LNCaP clone FGC (cell line): ENCODE results near the gene C1QL1.

Experiments used
- DNase-seq: peaks from one replicate; pipeline ENCODE4 v3.0.0-alpha.2; 2011; ENCODE audit warnings: low read depth
- H3K4me3 ChIP-seq: 2 replicates; pipeline ENCODE4 v1.5.1; 2011; ENCODE audit warnings: mild to moderate bottlenecking, low read depth, low read length, control low read depth
- CTCF ChIP-seq: IDR thresholded peaks from 2 replicates; pipeline ENCODE4 v1.5.1; 2012; ENCODE audit warnings: mild to moderate bottlenecking; ENCODE audit not compliant: control insufficient read depth, insufficient read depth; ENCODE audit errors: extremely low read depth

The C1QL1 gene

GRCh38 chr17:44919411-44919810 lies 48.7 kb downstream of the C1QL1 start:
- DNase-seq = no peak
- no peak overlapping the region for H3K4me3 ChIP-seq
- TF ChIP-seq CTCF = no peak

GRCh38 chr17:44918006-44918405 lies 50.1 kb downstream of the C1QL1 start:
- DNase-seq = no peak
- no peak overlapping the region for H3K4me3 ChIP-seq
- TF ChIP-seq CTCF = no peak

- TF ChIP-seq CTCF = no peak
- DNase-seq = no peak
- no peak overlapping the region for H3K4me3 ChIP-seq
Measured at GRCh38 chr17:44917456-44917855, 50.6 kb downstream of the C1QL1 start.

GRCh38 chr17:44916781-44917241 lies 51.3 kb downstream of the C1QL1 start:
- no peak for TF ChIP-seq CTCF
- DNase-seq = no peak
- H3K4me3 ChIP-seq = no peak overlapping the region

GRCh38 chr17:44915862-44916780 lies 52.0 kb downstream of the C1QL1 start:
- DNase-seq = no peak
- TF ChIP-seq CTCF = no peak
- H3K4me3 ChIP-seq = no peak overlapping the region

- no peak within 1 kb of the TSS for H3K4me3 ChIP-seq
- DNase-seq = no peak
- no peak for TF ChIP-seq CTCF
Measured at GRCh38 chr17:44915321-44915726, 52.8 kb downstream of the C1QL1 start, which contains the start of gene GFAP. Gene GFAP, minus strand, starts transcription at chr17:44915500. Its CDS starts 14 bp downstream, at chr17:44915486.
